RWPE2 (cell line): ENCODE results near the gene ZFPM1.

Experiments used
- ATAC-seq: fragments of 200-7000 bp; cut with Tn5 transposase; 3 replicates; pipeline ENCODE4 v1.9.1; 2021; ENCODE audit warnings: low read depth
- DNase-seq: peaks from one replicate; pipeline ENCODE4 v3.0.0-alpha.2; 2020; ENCODE audit warnings: low spot score
- H3K27ac ChIP-seq: fragments of 450-650 bp; 2 replicates; pipeline ENCODE4 v1.5.1; 2017; ENCODE audit warnings: mild to moderate bottlenecking; ENCODE audit not compliant: poor library complexity, severe bottlenecking
- H3K27me3 ChIP-seq: fragments of 250-450 bp; sonication (Bioruptor Pico); 2 replicates; pipeline ENCODE4 v1.5.1; 2021; ENCODE audit warnings: mild to moderate bottlenecking, moderate library complexity; ENCODE audit not compliant: insufficient read depth, poor library complexity, severe bottlenecking
- H3K36me3 ChIP-seq: fragments of 250-450 bp; sonication (Bioruptor Pico); 2 replicates; pipeline ENCODE4 v1.5.1; 2020; ENCODE audit warnings: low read depth, mild to moderate bottlenecking, moderate library complexity
- H3K4me1 ChIP-seq: fragments of 250-450 bp; sonication (Bioruptor Pico); 2 replicates; pipeline ENCODE4 v1.5.1; 2021; ENCODE audit warnings: mild to moderate bottlenecking, moderate library complexity; ENCODE audit not compliant: insufficient read depth, poor library complexity, severe bottlenecking
- H3K4me3 ChIP-seq: fragments of 250-450 bp; sonication (Bioruptor Pico); 2 replicates; pipeline ENCODE4 v1.5.1; 2021; ENCODE audit warnings: mild to moderate bottlenecking, moderate library complexity; ENCODE audit not compliant: severe bottlenecking
- H3K9me3 ChIP-seq: fragments of 250-450 bp; sonication (Bioruptor Pico); 2 replicates; pipeline ENCODE4 v1.5.1; 2021; ENCODE audit warnings: mild to moderate bottlenecking, moderate library complexity; ENCODE audit not compliant: severe bottlenecking
- TF ChIP-seq, protein P1 (sequence below): fragments of 450-650 bp; IDR thresholded peaks from one replicate; pipeline ENCODE4 v1.5.1; 2017; ENCODE audit warnings: mild to moderate bottlenecking, moderate library complexity; ENCODE audit not compliant: poor library complexity, severe bottlenecking

ZFPM1 gene

DNA sequence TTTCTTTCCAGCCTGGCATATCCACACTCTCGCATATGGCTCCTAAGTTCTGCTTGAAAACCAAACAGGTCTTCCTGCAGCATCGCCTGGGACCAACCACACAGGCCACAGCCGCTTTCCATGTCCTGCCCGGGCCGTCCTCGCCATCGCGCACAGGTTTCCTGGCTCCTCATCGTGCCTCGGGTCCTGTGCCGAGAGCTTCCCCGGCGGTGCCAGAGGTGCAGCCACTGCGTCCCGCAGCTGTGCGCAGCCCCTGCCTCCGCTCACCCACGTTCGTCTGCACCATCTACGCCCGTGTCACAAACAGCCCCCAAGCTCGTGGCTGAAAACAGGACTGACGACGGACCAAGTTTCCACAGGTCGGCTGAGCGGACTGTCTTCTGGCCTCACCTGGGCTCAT lies 6.3 kb upstream of the ZFPM1 start:
- H3K9me3 ChIP-seq = no peaks in the 10 kb centered on the region
- TF ChIP-seq, protein P1, sequence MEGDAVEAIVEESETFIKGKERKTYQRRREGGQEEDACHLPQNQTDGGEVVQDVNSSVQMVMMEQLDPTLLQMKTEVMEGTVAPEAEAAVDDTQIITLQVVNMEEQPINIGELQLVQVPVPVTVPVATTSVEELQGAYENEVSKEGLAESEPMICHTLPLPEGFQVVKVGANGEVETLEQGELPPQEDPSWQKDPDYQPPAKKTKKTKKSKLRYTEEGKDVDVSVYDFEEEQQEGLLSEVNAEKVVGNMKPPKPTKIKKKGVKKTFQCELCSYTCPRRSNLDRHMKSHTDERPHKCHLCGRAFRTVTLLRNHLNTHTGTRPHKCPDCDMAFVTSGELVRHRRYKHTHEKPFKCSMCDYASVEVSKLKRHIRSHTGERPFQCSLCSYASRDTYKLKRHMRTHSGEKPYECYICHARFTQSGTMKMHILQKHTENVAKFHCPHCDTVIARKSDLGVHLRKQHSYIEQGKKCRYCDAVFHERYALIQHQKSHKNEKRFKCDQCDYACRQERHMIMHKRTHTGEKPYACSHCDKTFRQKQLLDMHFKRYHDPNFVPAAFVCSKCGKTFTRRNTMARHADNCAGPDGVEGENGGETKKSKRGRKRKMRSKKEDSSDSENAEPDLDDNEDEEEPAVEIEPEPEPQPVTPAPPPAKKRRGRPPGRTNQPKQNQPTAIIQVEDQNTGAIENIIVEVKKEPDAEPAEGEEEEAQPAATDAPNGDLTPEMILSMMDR = no peak
- H3K4me3 ChIP-seq = no peak overlapping the region
- no peak for ATAC-seq
- no peaks in the 10 kb centered on the region for H3K36me3 ChIP-seq
- H3K4me1 ChIP-seq = no peaks in the 10 kb centered on the region
- H3K27me3 ChIP-seq = no peaks in the 10 kb centered on the region
- no peak overlapping the region for H3K27ac ChIP-seq
- no peak for DNase-seq

DNA sequence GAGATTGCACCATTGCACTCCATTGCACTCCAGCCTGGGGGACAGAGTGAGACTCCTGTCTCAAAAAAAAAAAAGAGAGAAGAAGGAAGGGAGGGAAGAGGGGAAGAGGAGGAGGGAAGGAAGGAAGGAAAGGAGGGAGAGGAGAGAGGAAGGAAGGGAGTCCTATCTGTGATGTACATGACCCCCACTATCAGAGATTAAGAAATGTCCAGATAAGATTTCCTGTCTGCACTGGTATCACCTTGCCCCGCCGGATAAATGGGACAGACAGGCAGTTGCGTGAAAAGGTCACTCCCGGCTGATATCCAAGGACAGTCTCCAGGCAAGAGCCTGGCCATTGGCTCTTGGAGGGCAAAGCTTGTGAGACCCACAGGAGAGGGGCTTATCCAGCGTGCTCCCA lies 5.2 kb upstream of the ZFPM1 start:
- Histone ChIP-seq H3K4me3 (no peak overlapping the region), H3K4me1 (peaks cover 3% of the 10 kb centered on the region), H3K9me3 (no peaks in the 10 kb centered on the region), H3K27me3 (no peaks in the 10 kb centered on the region), H3K36me3 (no peaks in the 10 kb centered on the region), H3K27ac (no peak overlapping the region)
- DNase-seq = no peak
- ATAC-seq = no peak
- TF ChIP-seq, protein P1 = no peak

DNA sequence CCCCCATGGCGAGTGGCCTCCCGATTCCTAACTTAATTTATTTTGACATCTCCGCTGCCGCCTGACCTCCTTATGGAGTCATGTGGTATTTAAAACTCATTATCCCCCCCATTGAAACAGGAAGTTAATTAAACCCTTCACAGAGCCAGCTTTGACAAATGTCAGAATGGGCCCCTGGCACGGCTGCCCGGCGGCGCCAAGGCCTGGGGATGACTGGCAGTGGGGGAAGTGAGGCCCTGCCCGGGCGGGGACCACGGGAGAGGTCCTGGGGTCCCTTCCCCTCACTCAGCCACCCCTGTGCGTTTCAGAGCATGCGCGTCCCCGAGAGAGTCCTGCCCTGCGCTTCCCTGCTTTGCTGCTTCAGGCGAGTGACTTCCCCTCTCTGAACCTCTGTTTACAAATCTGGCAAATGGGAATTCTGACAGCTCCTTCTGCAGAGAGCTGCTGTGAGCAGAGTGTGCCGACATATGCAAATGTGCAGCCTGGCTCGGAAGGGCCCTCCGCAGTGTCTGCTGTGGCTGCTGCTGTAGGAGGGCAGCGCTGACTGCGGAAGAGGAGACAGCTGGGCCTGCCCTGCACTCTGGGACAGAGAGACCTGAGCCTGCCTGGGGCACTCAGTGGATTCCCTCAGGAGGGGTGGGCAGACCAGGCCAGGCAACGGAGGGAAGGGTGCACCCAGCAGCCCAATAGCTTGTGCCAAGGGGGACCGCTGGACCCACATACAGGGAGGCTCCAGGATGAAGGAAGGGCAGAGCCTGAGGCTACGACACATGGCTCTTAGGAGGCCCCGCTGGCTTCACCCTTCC lies 4.4 kb upstream of the ZFPM1 start:
- no peak overlapping the region for H3K27ac ChIP-seq
- no peak overlapping the region for H3K4me3 ChIP-seq
- no peak for DNase-seq
- no peaks in the 10 kb centered on the region for H3K9me3 ChIP-seq
- no peaks in the 10 kb centered on the region for H3K36me3 ChIP-seq
- ATAC-seq = no peak
- peaks cover 3% of the 10 kb centered on the region for H3K4me1 ChIP-seq
- no peaks in the 10 kb centered on the region for H3K27me3 ChIP-seq
- TF ChIP-seq, protein P1 = no peak

DNA sequence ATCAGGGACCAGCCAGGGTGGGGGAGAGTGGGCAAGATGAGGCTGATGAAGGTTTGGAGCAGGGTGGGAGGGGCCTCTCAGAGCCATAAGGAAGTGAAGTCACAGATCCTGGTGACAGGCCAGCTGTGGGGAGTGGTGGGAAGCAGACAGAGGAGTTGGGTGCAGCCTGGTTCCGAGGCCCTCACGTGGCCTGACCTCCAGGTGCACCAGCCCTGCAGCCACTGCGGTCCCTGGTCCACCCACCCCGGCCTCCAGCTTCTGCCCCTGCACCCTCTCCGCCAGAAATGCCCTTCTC lies 3.9 kb upstream of the ZFPM1 start:
- H3K27me3 ChIP-seq = no peaks in the 10 kb centered on the region
- peaks cover 3% of the 10 kb centered on the region for H3K4me1 ChIP-seq
- no peak for ATAC-seq
- TF ChIP-seq, protein P1 = no peak
- no peak overlapping the region for H3K27ac ChIP-seq
- no peak overlapping the region for H3K4me3 ChIP-seq
- no peak for DNase-seq
- H3K9me3 ChIP-seq = no peaks in the 10 kb centered on the region
- H3K36me3 ChIP-seq = no peaks in the 10 kb centered on the region
